ENCODE data around the gene ENGASE.

GRCh38 chr17:79041041-79041570 lies 33.5 kb upstream of the ENGASE start:
- TF ChIP-seq EZH2 (IDR thresholded peaks at IDR 0.05; ENCODE audit: insufficient read depth, poor library complexity, severe bottlenecking) (no peak), EZH2phosphoT487 (IDR thresholded peaks at IDR 0.05; ENCODE audit: insufficient read depth, low read depth) (no peak)
